Endothelial cell of umbilical vein (primary cell): ENCODE data around the gene DBR1. TPM values are rescaled to one million over a fixed set of nuclear protein-coding genes. Genes with fewer than 3 reads are reported as not detected.

Source experiments
- BruUV-seq: library from RNA; stranded (reverse); fragments of 400-500 nt; replicated peaks from 2 replicates; lab custom pipeline; 2021; lab: Mats Ljungman, UMichigan
- CTCF ChIA-PET: fragments of 300-600, 350-600 bp; sonication (Branson Sonifier 250); formaldehyde crosslinking; loops from one replicate; lab custom pipeline; 2021; ENCODE audit warnings: antibody characterized with exemption, inconsistent platforms; lab: Charles Lee
- POLR2A ChIA-PET: fragments of 300-600, 350-600 bp; sonication (Branson Sonifier 250); formaldehyde crosslinking; loops from one replicate; lab custom pipeline; 2021; ENCODE audit warnings: antibody characterized with exemption, inconsistent platforms; lab: Charles Lee
- DNase-seq: peaks from one replicate; pipeline ENCODE4 v3.0.0-alpha.2; 2011; ENCODE audit warnings: low read depth, low spot score
- FAIRE-seq: peaks from 2 replicates; lab custom pipeline; 2011; peaks lifted over from hg19 to GRCh38; lab: Jason Lieb, UNC
- H2AFZ ChIP-seq: 2 replicates; pipeline ENCODE4 v1.6.0; 2012; ENCODE audit warnings: low read depth, low read length, control low read depth, inconsistent platforms
- H3K27ac ChIP-seq: 2 replicates; pipeline ENCODE4 v1.5.1; 2011; ENCODE audit warnings: low read depth, mild to moderate bottlenecking, control low read depth, low read length, moderate library complexity; ENCODE audit not compliant: insufficient read depth
- H3K27me3 ChIP-seq, 2 experiments: 2 replicates each; pipeline versions ENCODE4 v1.6.0 to v1.6.1; 2011; ENCODE audit warnings: low read length in 2 of 2, mixed read lengths in 1 of 2; ENCODE audit not compliant: control insufficient read depth in 2 of 2, insufficient read depth in 2 of 2
- H3K36me3 ChIP-seq, 2 experiments: 2 replicates in 1 of 2; 3 replicates in 1 of 2; pipeline ENCODE4 v1.5.1; 2011; ENCODE audit warnings: low read length in 2 of 2, mild to moderate bottlenecking in 1 of 2, moderate library complexity in 1 of 2; ENCODE audit not compliant: control insufficient read depth in 2 of 2, insufficient read depth in 2 of 2; ENCODE audit errors: extremely low read depth in 1 of 2
- H3K4me1 ChIP-seq: 3 replicates; pipeline ENCODE4 v1.5.1; 2011; ENCODE audit warnings: mild to moderate bottlenecking, low read length; ENCODE audit not compliant: control insufficient read depth, insufficient read depth; ENCODE audit errors: extremely low read depth
- H3K4me2 ChIP-seq: 2 replicates; pipeline ENCODE4 v1.6.1; 2011; ENCODE audit warnings: low read length, control low read depth, mixed read lengths; ENCODE audit not compliant: insufficient read depth
- H3K4me3 ChIP-seq, 3 experiments: fragments of 200-600 bp in 1 of 3; sonication (generic), shearing (Covaris generic) in 1 of 3; replicated peaks in 1 of 3; 2 replicates each; pipeline ENCODE4 v1.5.1; 2011 to 2016; ENCODE audit warnings: control low read depth in 3 of 3, low read length in 3 of 3, mild to moderate bottlenecking in 2 of 3, inconsistent platforms in 1 of 3, low read depth in 1 of 3, moderate library complexity in 1 of 3; ENCODE audit not compliant: insufficient read depth in 1 of 3
- H3K79me2 ChIP-seq: 2 replicates; pipeline ENCODE4 v1.6.0; 2012; ENCODE audit warnings: low read length, inconsistent platforms; ENCODE audit not compliant: control insufficient read depth, insufficient read depth
- H3K9ac ChIP-seq: replicated peaks from 2 replicates; pipeline ENCODE3; 2011; ENCODE audit warnings: low read length, control low read depth; ENCODE audit not compliant: insufficient read depth; ENCODE audit errors: extremely low read depth
- H3K9me1 ChIP-seq: replicated peaks from 3 replicates; pipeline ENCODE4 v1.6.0; 2011; ENCODE audit warnings: mild to moderate bottlenecking, low read length; ENCODE audit not compliant: control insufficient read depth, insufficient read depth; ENCODE audit errors: extremely low read depth
- H3K9me3 ChIP-seq: replicated peaks from 2 replicates; pipeline ENCODE4 v1.5.1; 2012; ENCODE audit warnings: low read length, inconsistent platforms; ENCODE audit not compliant: control insufficient read depth, insufficient read depth
- H4K20me1 ChIP-seq: replicated peaks from 2 replicates; pipeline ENCODE3; 2011; ENCODE audit warnings: mild to moderate bottlenecking, low read length; ENCODE audit not compliant: control insufficient read depth, insufficient read depth; ENCODE audit errors: extremely low read depth
- EZH2 ChIP-seq: IDR thresholded peaks from 2 replicates; pipeline ENCODE4 v1.6.1; 2012; ENCODE audit warnings: borderline replicate concordance, low read depth, mild to moderate bottlenecking, moderate library complexity, low read length, inconsistent platforms; ENCODE audit not compliant: severe bottlenecking
- FOS ChIP-seq: IDR thresholded peaks from 2 replicates; pipeline ENCODE4 v1.6.1; 2011; ENCODE audit warnings: mild to moderate bottlenecking, low read length, moderate library complexity, borderline replicate concordance; ENCODE audit not compliant: insufficient read depth
- GATA2 ChIP-seq: IDR thresholded peaks from 2 replicates; pipeline ENCODE4 v1.7.0; 2011; ENCODE audit warnings: low read depth, mild to moderate bottlenecking, moderate library complexity, mixed read lengths, low read length; ENCODE audit not compliant: insufficient read length, insufficient read depth
- MYC ChIP-seq: IDR thresholded peaks from one replicate; pipeline ENCODE4 v1.6.1; 2011; ENCODE audit warnings: mild to moderate bottlenecking, low read depth, low read length
- POLR2A ChIP-seq: IDR thresholded peaks from 2 replicates; pipeline ENCODE4 v1.6.1; 2012; ENCODE audit warnings: low read depth, mild to moderate bottlenecking, control low read depth, low read length
- POLR2AphosphoS5 ChIP-seq: IDR thresholded peaks from 2 replicates; pipeline ENCODE4 v1.6.1; 2012; ENCODE audit warnings: low read depth, mild to moderate bottlenecking, control low read depth, low read length, moderate library complexity; ENCODE audit not compliant: insufficient read depth
- dilution Hi-C: fragments of 300-500 bp; cut with MboI; formaldehyde crosslinking; loops from one replicate; pipeline ENCODE4 v1.15.0; 2019; ENCODE audit warnings: low sequenced_read_pairs; ENCODE audit not compliant: extremely low pct_ligation_motif_present
- intact Hi-C: fragments of 100-400 bp; cut with micrococcal nuclease; formaldehyde crosslinking; loops from one replicate; pipeline ENCODE4 v1.10.0; 2022
- polyA plus RNA-seq, 4 experiments: library from polyadenylated mRNA; depleted of rRNA in 3 of 4; stranded (reverse) in 3 of 4; unstranded in 1 of 4; fragments of >200 nt; gene quantifications; 2 replicates each; pipeline versions ENCODE4 v1.2.1 to v1.2.3, GENCODE V29; 2011 to 2012; ENCODE audit warnings: missing spikeins in 1 of 4
- total RNA-seq: library from RNA; stranded (reverse); gene quantifications from 2 replicates; pipeline ENCODE4 v1.2.3, GENCODE V29; 2021
- TF ChIP-seq, protein P1 (sequence below), 2 donors: IDR thresholded peaks; 1 replicate in 1 of 2; 2 replicates in 1 of 2; pipeline ENCODE4 v1.5.1; 2011; ENCODE audit warnings: low read length in 2 of 2, mild to moderate bottlenecking in 2 of 2, moderate library complexity in 2 of 2, control low read depth in 1 of 2, inconsistent platforms in 1 of 2, low read depth in 1 of 2; ENCODE audit not compliant: insufficient read depth in 1 of 2; ENCODE audit errors: extremely low read depth in 1 of 2
- TF ChIP-seq, protein P2 (sequence below): IDR thresholded peaks from 2 replicates; pipeline ENCODE4 v1.6.1; 2011; ENCODE audit not compliant: insufficient read depth, insufficient read length

Gene DBR1
- total and polyA plus RNA-seq, 2 donors (not counting 3 experiments of a cell fraction or from before 2014, with no cell fraction given) = 10.3 to 17.8 TPM

DNA sequence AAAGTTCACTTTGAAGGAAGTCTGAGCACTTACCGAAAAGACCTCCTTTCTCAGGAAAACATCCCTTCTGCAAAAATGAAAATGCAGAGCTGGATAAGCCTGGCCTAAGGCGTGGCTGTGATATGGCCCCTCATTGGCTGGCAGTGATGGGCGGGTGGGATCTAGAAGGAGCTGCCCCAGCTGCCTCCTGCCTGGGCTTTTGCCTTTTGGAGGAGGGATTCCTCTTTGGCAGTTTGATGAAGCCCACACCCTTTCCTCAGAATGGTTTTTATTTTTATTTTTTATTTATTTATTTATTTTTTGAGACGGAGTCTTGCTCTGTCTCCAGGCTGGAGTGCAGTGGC is 55.3 kb downstream of the DBR1 start:
- dilution Hi-C loops = no loop called here
- H3K9ac ChIP-seq = no peak overlapping the region
- FAIRE-seq (no peak), DNase-seq (no peak)
- no TSS peak for BruUV-seq
- H3K27me3 ChIP-seq = peaks cover 0 to 2% of the 10 kb centered on the region in 2 experiments
- intact Hi-C loops = loop anchor here (1.0 to 5.0 kb wide), 2 partner anchors 51 to 228 kb away; partner anchors contain the start of gene MRAS
- ChIA-PET POLR2A (no interaction called here), CTCF (interaction anchor here (0.6 to 3.8 kb wide), 20 partner anchors 9 to 115 kb away, joined by 3 to 111 read pairs (median 4); partner anchors contain the start of genes A4GNT, ARMC8 and DBR1)
- no peaks in the 10 kb centered on the region for H3K9me3 ChIP-seq
- H3K27ac ChIP-seq = no peak overlapping the region
- no peaks in the 10 kb centered on the region for H3K9me1 ChIP-seq
- H2AFZ ChIP-seq = no peak overlapping the region
- no peaks in the 10 kb centered on the region for H3K79me2 ChIP-seq
- no peaks in the 10 kb centered on the region for H3K36me3 ChIP-seq
- peaks cover 4% of the 10 kb centered on the region for H3K4me1 ChIP-seq
- no peak overlapping the region for H3K4me3 ChIP-seq
- H3K4me2 ChIP-seq = no peak overlapping the region
- TF ChIP-seq POLR2AphosphoS5 (no peak), EZH2 (no peak), GATA2 (no peak), MYC (no peak), POLR2A (no peak), FOS (no peak)
- TF ChIP-seq, protein P1, sequence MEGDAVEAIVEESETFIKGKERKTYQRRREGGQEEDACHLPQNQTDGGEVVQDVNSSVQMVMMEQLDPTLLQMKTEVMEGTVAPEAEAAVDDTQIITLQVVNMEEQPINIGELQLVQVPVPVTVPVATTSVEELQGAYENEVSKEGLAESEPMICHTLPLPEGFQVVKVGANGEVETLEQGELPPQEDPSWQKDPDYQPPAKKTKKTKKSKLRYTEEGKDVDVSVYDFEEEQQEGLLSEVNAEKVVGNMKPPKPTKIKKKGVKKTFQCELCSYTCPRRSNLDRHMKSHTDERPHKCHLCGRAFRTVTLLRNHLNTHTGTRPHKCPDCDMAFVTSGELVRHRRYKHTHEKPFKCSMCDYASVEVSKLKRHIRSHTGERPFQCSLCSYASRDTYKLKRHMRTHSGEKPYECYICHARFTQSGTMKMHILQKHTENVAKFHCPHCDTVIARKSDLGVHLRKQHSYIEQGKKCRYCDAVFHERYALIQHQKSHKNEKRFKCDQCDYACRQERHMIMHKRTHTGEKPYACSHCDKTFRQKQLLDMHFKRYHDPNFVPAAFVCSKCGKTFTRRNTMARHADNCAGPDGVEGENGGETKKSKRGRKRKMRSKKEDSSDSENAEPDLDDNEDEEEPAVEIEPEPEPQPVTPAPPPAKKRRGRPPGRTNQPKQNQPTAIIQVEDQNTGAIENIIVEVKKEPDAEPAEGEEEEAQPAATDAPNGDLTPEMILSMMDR (IDR thresholded peaks at IDR 0.05; ENCODE audit: extremely low read depth in 1 of 2, insufficient read depth in 1 of 2, low read depth in 1 of 2, low read length in 2 of 2) = no peak
- TF ChIP-seq, protein P2, sequence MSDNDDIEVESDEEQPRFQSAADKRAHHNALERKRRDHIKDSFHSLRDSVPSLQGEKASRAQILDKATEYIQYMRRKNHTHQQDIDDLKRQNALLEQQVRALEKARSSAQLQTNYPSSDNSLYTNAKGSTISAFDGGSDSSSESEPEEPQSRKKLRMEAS = no peak
- H4K20me1 ChIP-seq = no peaks in the 10 kb centered on the region
